GM18867 (cell line): Measurements from ENCODE around the gene LDHB.
"Not testable (repeated sequence)": the region's sequence is repeated elsewhere in the genome, so short reads cannot be mapped to it uniquely, and the experiment has no call there.

Source experiments
- ATAC-seq: cut with Tn5 transposase; IDR thresholded peaks from one replicate; pipeline ENCODE4 v1.9.1; 2021; ENCODE audit warnings: mild to moderate bottlenecking, moderate library complexity; ENCODE audit not compliant: unreplicated experiment

Gene LDHB

GRCh38 chr12:21614506-21614905, 43.1 kb downstream of the LDHB start:
- no peak for ATAC-seq

GRCh38 chr12:21613931-21614330, 43.7 kb downstream of the LDHB start:
- ATAC-seq = no peak

- ATAC-seq = no peak
These were observed 49.4 kb downstream of the LDHB start for GRCh38 chr12:21608196-21608595.

- ATAC-seq = no peak
These were observed 49.9 kb downstream of the LDHB start for GRCh38 chr12:21607701-21608100.

- ATAC-seq = no peak
These were observed 51.5 kb downstream of the LDHB start for GRCh38 chr12:21606175-21606574.

- ATAC-seq = no peak
These were observed 53.2 kb downstream of the LDHB start, which contains the start of gene GYS2 for GRCh38 chr12:21604245-21605101. TSS of gene GYS2 (minus strand) at chr12:21604847. CDS start at chr12:21604592, 255 bp downstream.

- no peak for ATAC-seq
These were observed 54.9 kb downstream of the LDHB start for GRCh38 chr12:21602774-21603173.

- ATAC-seq = no peak
These were observed 57.4 kb downstream of the LDHB start for GRCh38 chr12:21600196-21600595.

GRCh38 chr12:21599143-21599999, 58.3 kb downstream of the LDHB start:
- ATAC-seq = no peak

GRCh38 chr12:21598651-21599050, 59.0 kb downstream of the LDHB start:
- no peak for ATAC-seq

- not testable (repeated sequence) for ATAC-seq
These were observed 62.3 kb downstream of the LDHB start for GRCh38 chr12:21595356-21595755.

- no peak for ATAC-seq
These were observed 72.2 kb downstream of the LDHB start for GRCh38 chr12:21585485-21585884.
